ENCODE measurements around the gene IL23R.

Gene IL23R

GRCh38 chr1:67270541-67270940 lies 104.3 kb downstream of the IL23R start:
- H3K4me3 ChIP-seq, result no peak overlapping the region
- no peaks in the 10 kb centered on the region for H3K36me3 ChIP-seq (ENCODE audit: insufficient read depth, low read length)
- TF ChIP-seq EZH2 (IDR thresholded peaks at IDR 0.05), result no peak
- TF ChIP-seq POLR2AphosphoS5 (IDR thresholded peaks at IDR 0.05; ENCODE audit: borderline replicate concordance, low read depth, low read length), result no peak
- no peak for TF ChIP-seq FOXP2 (optimal IDR thresholded peaks at IDR 0.05; ENCODE audit: control extremely low read depth, extremely low read length, insufficient read depth)
- H3K9me3 ChIP-seq (ENCODE audit: low read depth, low read length), result no peaks in the 10 kb centered on the region
- no peak overlapping the region for H3K9ac ChIP-seq (ENCODE audit: insufficient read length)
- DNase-seq (ENCODE audit: low read depth, low spot score), result no peak
- H3K27ac ChIP-seq, result no peak overlapping the region

GRCh38 chr1:67273591-67273990 lies 107.3 kb downstream of the IL23R start:
- no peak for DNase-seq (ENCODE audit: low read depth, low spot score)
- H3K9ac ChIP-seq (ENCODE audit: insufficient read length), result no peak overlapping the region
- no peak for TF ChIP-seq POLR2AphosphoS5 (IDR thresholded peaks at IDR 0.05; ENCODE audit: borderline replicate concordance, low read depth, low read length)
- no peak for TF ChIP-seq FOXP2 (optimal IDR thresholded peaks at IDR 0.05; ENCODE audit: control extremely low read depth, extremely low read length, insufficient read depth)
- no peak for TF ChIP-seq EZH2 (IDR thresholded peaks at IDR 0.05)
- no peak overlapping the region for H3K27ac ChIP-seq
- no peaks in the 10 kb centered on the region for H3K9me3 ChIP-seq (ENCODE audit: low read depth, low read length)
- H3K36me3 ChIP-seq (ENCODE audit: insufficient read depth, low read length), result no peaks in the 10 kb centered on the region
- no peak overlapping the region for H3K4me3 ChIP-seq

DNA sequence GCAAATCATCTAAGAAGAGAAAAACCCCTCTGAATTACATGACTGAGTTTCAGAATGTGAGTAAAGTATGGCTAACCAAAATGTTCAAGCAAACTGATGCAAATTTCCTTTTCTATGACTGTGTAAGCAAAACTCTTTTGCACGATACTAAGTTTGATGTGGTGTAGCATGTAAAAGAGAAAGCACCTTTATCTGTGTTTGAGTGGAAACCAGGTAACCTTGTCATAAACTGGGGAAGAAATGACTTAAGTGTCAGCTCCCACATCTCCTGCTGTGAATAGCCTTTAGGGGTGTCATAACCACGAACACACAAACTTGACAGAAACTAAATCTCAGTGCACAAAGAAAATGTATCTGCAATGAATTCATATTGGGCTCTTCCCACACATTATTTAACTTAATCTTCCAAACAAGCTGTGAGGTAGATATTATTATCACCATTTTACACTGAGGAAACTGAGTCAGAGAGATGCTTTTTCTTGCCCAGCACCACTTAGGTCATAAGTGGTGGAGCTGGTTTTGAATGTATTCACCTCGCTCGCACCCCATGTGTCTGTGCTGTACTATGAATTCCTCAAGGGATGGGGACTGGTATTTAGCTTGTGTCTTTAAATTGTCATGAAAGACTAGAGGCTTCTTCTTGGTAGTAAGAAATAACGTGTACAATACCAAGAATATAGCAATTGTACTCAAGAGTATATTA lies 108.5 kb downstream of the IL23R start:
- no peak overlapping the region for H3K4me3 ChIP-seq
- H3K9me3 ChIP-seq (ENCODE audit: low read depth, low read length), result no peaks in the 10 kb centered on the region
- H3K9ac ChIP-seq (ENCODE audit: insufficient read length), result no peak overlapping the region
- no peaks in the 10 kb centered on the region for H3K36me3 ChIP-seq (ENCODE audit: insufficient read depth, low read length)
- no peak for DNase-seq (ENCODE audit: low read depth, low spot score)
- TF ChIP-seq EZH2 (IDR thresholded peaks at IDR 0.05) (no peak), FOXP2 (optimal IDR thresholded peaks at IDR 0.05; ENCODE audit: control extremely low read depth, extremely low read length, insufficient read depth) (no peak), POLR2AphosphoS5 (IDR thresholded peaks at IDR 0.05; ENCODE audit: borderline replicate concordance, low read depth, low read length) (no peak)
- no peak overlapping the region for H3K27ac ChIP-seq

DNA sequence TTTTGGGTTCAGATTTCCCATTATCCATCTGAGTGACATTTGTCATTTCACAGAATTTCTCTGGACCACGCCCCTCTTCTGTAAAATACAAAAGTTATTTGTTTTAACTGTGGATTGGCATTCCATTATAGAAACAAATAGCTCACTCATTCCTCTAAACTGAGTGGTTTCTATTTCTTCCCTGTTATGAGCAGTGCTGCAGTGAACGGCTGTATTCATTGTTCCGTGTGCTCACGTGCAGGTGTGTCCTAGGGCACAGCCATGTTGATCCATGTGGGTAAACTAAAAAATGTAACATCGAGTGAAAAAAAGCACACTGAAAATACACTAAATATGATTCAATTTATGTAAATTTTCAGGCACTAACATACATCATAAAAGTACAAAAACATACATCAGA lies 114.4 kb downstream of the IL23R start:
- TF ChIP-seq POLR2AphosphoS5 (IDR thresholded peaks at IDR 0.05; ENCODE audit: borderline replicate concordance, low read depth, low read length) (no peak), EZH2 (IDR thresholded peaks at IDR 0.05) (no peak), FOXP2 (optimal IDR thresholded peaks at IDR 0.05; ENCODE audit: control extremely low read depth, extremely low read length, insufficient read depth) (no peak)
- H3K9me3 ChIP-seq (ENCODE audit: low read depth, low read length), result no peaks in the 10 kb centered on the region
- H3K36me3 ChIP-seq (ENCODE audit: insufficient read depth, low read length), result no peaks in the 10 kb centered on the region
- DNase-seq (ENCODE audit: low read depth, low spot score), result no peak
- H3K9ac ChIP-seq (ENCODE audit: insufficient read length), result no peak overlapping the region
- no peak overlapping the region for H3K27ac ChIP-seq
- no peak overlapping the region for H3K4me3 ChIP-seq

DNA sequence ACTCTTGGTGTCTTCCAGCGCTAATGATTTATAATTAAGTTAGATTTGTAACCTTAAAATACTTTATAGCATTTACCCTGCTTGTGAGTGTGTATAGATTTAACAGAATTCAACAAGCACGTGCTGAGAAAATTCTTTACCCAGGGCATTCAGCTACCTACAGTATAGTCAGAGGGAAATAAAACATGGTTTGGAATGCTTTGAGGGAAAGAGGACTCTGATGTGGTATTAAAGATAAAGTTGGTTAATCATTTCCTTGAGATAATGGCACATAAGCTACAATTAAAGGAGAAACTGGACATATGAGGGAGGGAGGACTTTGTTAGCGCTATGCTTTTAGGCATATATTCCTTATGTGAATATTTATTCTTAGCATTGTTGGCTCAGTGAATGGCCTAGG lies 115.0 kb downstream of the IL23R start:
- Histone ChIP-seq H3K27ac (no peak overlapping the region), H3K9me3 (ENCODE audit: low read depth, low read length) (no peaks in the 10 kb centered on the region), H3K4me3 (no peak overlapping the region), H3K36me3 (ENCODE audit: insufficient read depth, low read length) (no peaks in the 10 kb centered on the region), H3K9ac (ENCODE audit: insufficient read length) (no peak overlapping the region)
- DNase-seq (ENCODE audit: low read depth, low spot score), result no peak
- TF ChIP-seq FOXP2 (optimal IDR thresholded peaks at IDR 0.05; ENCODE audit: control extremely low read depth, extremely low read length, insufficient read depth), result no peak
- TF ChIP-seq POLR2AphosphoS5 (IDR thresholded peaks at IDR 0.05; ENCODE audit: borderline replicate concordance, low read depth, low read length), result no peak
- TF ChIP-seq EZH2 (IDR thresholded peaks at IDR 0.05), result no peak

GRCh38 chr1:67285780-67286488 lies 119.7 kb downstream of the IL23R start:
- H3K27ac ChIP-seq, result no peak overlapping the region
- no peak overlapping the region for H3K4me3 ChIP-seq
- H3K9ac ChIP-seq (ENCODE audit: insufficient read length), result no peak overlapping the region
- TF ChIP-seq FOXP2 (optimal IDR thresholded peaks at IDR 0.05; ENCODE audit: control extremely low read depth, extremely low read length, insufficient read depth), result no peak
- H3K9me3 ChIP-seq (ENCODE audit: low read depth, low read length), result no peaks in the 10 kb centered on the region
- no peaks in the 10 kb centered on the region for H3K36me3 ChIP-seq (ENCODE audit: insufficient read depth, low read length)
- no peak for DNase-seq (ENCODE audit: low read depth, low spot score)

- H3K36me3 ChIP-seq (ENCODE audit: insufficient read depth, low read length), result no peaks in the 10 kb centered on the region
- H3K9me3 ChIP-seq (ENCODE audit: low read depth, low read length), result no peaks in the 10 kb centered on the region
- H3K27ac ChIP-seq, result no peak overlapping the region
- H3K9ac ChIP-seq (ENCODE audit: insufficient read length), result no peak overlapping the region
- no peak for DNase-seq (ENCODE audit: low read depth, low spot score)
- TF ChIP-seq POLR2AphosphoS5 (IDR thresholded peaks at IDR 0.05; ENCODE audit: borderline replicate concordance, low read depth, low read length) (no peak), FOXP2 (optimal IDR thresholded peaks at IDR 0.05; ENCODE audit: control extremely low read depth, extremely low read length, insufficient read depth) (no peak), EZH2 (IDR thresholded peaks at IDR 0.05) (no peak)
- no peak overlapping the region for H3K4me3 ChIP-seq
These were observed 124.0 kb downstream of the IL23R start for GRCh38 chr1:67290236-67290635.

DNA sequence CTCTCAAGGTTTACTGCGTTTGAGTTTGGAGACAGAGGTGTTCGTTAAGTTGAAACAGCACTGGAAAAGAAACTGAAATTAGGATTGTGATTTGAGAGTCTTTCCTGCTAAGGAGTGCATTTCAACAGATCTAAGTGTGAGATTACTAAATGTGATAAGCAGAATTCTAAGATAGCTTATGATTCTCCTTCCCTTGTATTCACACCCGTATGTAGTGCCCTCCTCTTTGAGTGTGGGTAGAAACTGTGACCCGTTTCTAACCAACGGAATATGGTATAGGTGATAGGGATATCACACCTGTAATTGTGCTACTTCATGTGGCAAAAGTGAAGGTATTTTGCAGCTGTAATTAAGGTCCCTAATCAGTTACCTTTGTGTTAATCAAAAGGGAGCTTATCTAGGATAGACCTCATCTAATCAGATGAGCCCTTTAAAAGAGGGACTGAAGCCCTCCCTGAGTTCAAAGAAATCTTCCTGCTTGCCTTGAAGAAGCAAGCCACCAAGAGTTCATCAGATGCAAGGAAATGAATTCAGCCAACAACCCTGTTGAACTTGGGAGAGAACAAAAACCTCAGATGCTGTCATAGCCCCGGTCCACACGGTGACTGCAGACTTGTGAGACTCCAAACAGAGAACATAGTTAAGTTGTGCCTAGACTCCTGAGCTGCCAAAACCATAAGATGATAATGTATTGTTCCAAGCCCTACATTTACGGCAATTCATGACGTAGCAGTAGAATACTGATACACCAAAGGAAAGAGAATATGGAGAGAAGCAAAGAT lies 128.8 kb downstream of the IL23R start:
- H3K9ac ChIP-seq (ENCODE audit: insufficient read length), result no peak overlapping the region
- H3K4me3 ChIP-seq, result no peak overlapping the region
- H3K27ac ChIP-seq, result no peak overlapping the region
- no peaks in the 10 kb centered on the region for H3K36me3 ChIP-seq (ENCODE audit: insufficient read depth, low read length)
- DNase-seq (ENCODE audit: low read depth, low spot score), result no peak
- H3K9me3 ChIP-seq (ENCODE audit: low read depth, low read length), result no peaks in the 10 kb centered on the region
- TF ChIP-seq FOXP2 (optimal IDR thresholded peaks at IDR 0.05; ENCODE audit: control extremely low read depth, extremely low read length, insufficient read depth) (no peak), EZH2 (IDR thresholded peaks at IDR 0.05) (no peak), POLR2AphosphoS5 (IDR thresholded peaks at IDR 0.05; ENCODE audit: borderline replicate concordance, low read depth, low read length) (no peak)
